Parathyroid adenoma (tissue), 2 donors: Measurements from ENCODE around the gene TXNRD2.

Experiments used
- H2AFZ ChIP-seq: fragments of 300-600 bp; sonication (generic); one replicate; pipeline ENCODE4 v1.7.0; 2017; ENCODE audit warnings: antibody characterized with exemption, mild to moderate bottlenecking
- H3K27ac ChIP-seq: fragments of 300-600 bp; sonication (generic); one replicate; pipeline ENCODE4 v1.7.0; 2017
- H3K27me3 ChIP-seq: fragments of 300-600 bp; sonication (generic); one replicate; pipeline ENCODE4 v1.7.0; 2017; ENCODE audit warnings: low read length; ENCODE audit not compliant: control insufficient read depth, insufficient read depth
- H3K36me3 ChIP-seq: fragments of 300-600 bp; sonication (generic); one replicate; pipeline ENCODE4 v1.7.0; 2017; ENCODE audit warnings: low read length; ENCODE audit not compliant: control insufficient read depth, insufficient read depth
- H3K4me1 ChIP-seq: fragments of 300-600 bp; sonication (generic); one replicate; pipeline ENCODE4 v1.7.0; 2017; ENCODE audit warnings: control low read depth
- H3K4me2 ChIP-seq: fragments of 300-600 bp; sonication (generic); one replicate; pipeline ENCODE4 v1.7.0; 2017; ENCODE audit warnings: low read length
- H3K4me3 ChIP-seq: fragments of 300-600 bp; sonication (generic); one replicate; pipeline ENCODE4 v1.7.0; 2017; ENCODE audit warnings: low read depth, low read length
- H3K79me2 ChIP-seq: fragments of 300-600 bp; sonication (generic); one replicate; pipeline ENCODE4 v1.7.0; 2017; ENCODE audit warnings: control low read depth
- H3K9ac ChIP-seq: fragments of 300-600 bp; sonication (generic); one replicate; pipeline ENCODE4 v1.7.0; 2017; ENCODE audit warnings: mild to moderate bottlenecking
- H3K9me3 ChIP-seq: fragments of 300-600 bp; sonication (generic); one replicate; pipeline ENCODE4 v1.7.0; 2017; ENCODE audit warnings: low read length; ENCODE audit not compliant: control insufficient read depth
- CTCF ChIP-seq: fragments of 300-600 bp; sonication (generic); IDR thresholded peaks from one replicate; pipeline ENCODE4 v1.7.0; 2017; ENCODE audit warnings: antibody characterized with exemption, mild to moderate bottlenecking
- donor health status: primary hyperparathyroidism.

The TXNRD2 gene

DNA sequence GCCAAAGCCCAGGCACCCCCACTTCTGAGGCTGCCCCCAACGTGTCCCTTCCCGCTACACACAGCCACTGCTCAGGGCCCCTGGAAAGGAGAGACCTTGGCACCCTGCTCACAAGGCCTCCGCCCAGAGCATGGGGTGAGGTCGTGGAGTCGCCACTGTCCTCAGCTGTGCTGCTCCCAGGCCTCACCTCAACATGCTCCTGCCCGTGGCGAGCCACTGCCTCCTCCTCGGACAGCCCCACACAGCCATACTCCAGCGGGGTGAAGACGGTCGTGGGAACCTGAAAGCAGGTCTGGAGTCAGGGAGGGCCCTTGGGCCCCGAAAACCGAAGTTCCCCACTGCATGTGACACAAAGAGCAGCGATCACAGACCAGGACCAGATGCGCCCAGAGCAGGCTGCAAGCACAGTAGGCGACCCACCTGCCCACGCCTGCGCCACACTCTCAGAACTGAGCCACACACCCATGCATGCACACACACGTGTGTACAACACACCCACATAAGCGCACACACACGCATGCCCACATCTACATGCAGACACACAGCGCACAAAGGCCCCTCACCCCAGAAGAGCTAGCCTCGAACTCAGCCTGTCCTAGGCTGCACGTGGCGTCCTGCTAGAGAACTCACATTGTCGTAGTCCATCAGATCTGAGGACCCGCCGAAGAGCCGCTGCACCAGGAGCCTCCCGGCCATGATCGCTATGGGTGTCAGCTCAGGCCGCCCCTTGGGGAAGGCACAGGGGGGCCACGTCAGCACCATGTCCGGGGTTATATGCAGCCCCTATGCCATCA lies 61.4 kb downstream of the TXNRD2 start:
- H3K4me1 ChIP-seq, result peaks cover 3% of the 10 kb centered on the region
- no peak overlapping the region for H3K27ac ChIP-seq
- no peak for TF ChIP-seq CTCF
- no peak overlapping the region for H3K4me2 ChIP-seq
- no peak overlapping the region for H3K9ac ChIP-seq
- no peaks in the 10 kb centered on the region for H3K9me3 ChIP-seq
- no peaks in the 10 kb centered on the region for H3K79me2 ChIP-seq
- H2AFZ ChIP-seq, result no peak overlapping the region
- H3K36me3 ChIP-seq, result no peaks in the 10 kb centered on the region
- no peaks in the 10 kb centered on the region for H3K27me3 ChIP-seq
- H3K4me3 ChIP-seq, result no peak overlapping the region

DNA sequence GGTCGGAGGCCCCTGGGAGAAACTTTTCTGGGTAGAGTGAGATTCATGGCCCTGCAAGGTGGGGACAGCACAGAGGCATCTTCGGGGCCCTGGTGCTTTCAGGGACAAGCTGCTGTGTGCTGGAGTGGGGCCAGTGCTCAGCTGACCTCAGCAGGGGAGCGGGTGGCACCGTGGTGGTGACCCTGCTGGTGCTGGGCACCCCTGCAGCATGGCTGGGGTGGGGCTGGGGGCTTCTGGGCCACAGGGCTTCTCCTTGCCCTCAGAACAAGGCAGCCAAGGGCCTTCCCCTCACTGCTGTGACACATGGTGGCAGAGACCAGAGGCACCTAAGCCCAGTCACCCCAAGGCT lies 62.0 kb downstream of the TXNRD2 start:
- no peaks in the 10 kb centered on the region for H3K36me3 ChIP-seq
- H3K4me3 ChIP-seq, result no peak overlapping the region
- no peak overlapping the region for H2AFZ ChIP-seq
- no peaks in the 10 kb centered on the region for H3K27me3 ChIP-seq
- H3K27ac ChIP-seq, result no peak overlapping the region
- no peak for TF ChIP-seq CTCF
- no peak overlapping the region for H3K9ac ChIP-seq
- no peak overlapping the region for H3K4me2 ChIP-seq
- H3K9me3 ChIP-seq, result no peaks in the 10 kb centered on the region
- H3K79me2 ChIP-seq, result no peaks in the 10 kb centered on the region
- peaks cover 3% of the 10 kb centered on the region for H3K4me1 ChIP-seq

DNA sequence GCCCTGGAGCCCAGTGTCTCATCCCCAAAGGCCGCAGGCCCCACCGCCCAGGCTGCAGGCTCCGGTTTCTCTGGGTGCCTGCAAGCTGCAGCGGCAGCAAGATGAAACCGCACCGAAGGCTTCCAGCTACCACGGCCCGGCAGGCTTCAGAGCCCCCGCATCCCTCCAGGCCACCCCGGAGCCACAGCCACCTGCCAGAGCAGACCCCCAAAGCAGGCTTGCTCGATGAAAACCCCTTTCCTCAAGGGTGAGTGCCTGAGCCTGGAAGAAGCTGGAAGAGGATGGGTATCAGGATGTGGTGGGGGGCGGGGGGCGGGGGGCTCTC lies 62.4 kb downstream of the TXNRD2 start:
- Histone ChIP-seq H3K27me3 (no peaks in the 10 kb centered on the region), H2AFZ (no peak overlapping the region), H3K9ac (no peak overlapping the region), H3K9me3 (no peaks in the 10 kb centered on the region), H3K4me3 (no peak overlapping the region), H3K4me1 (peaks cover 3% of the 10 kb centered on the region), H3K27ac (no peak overlapping the region), H3K4me2 (no peak overlapping the region), H3K79me2 (no peaks in the 10 kb centered on the region), H3K36me3 (no peaks in the 10 kb centered on the region)
- no peak for TF ChIP-seq CTCF

- Histone ChIP-seq H3K9ac (no peak overlapping the region), H3K27me3 (no peaks in the 10 kb centered on the region), H3K4me2 (no peak overlapping the region), H3K4me1 (peaks cover 3% of the 10 kb centered on the region), H3K4me3 (no peak overlapping the region), H3K36me3 (no peaks in the 10 kb centered on the region), H3K9me3 (no peaks in the 10 kb centered on the region), H2AFZ (no peak overlapping the region), H3K27ac (no peak overlapping the region), H3K79me2 (no peaks in the 10 kb centered on the region)
- no peak for TF ChIP-seq CTCF
These were observed 63.0 kb downstream of the TXNRD2 start for GRCh38 chr22:19878461-19879245.
